Stromal cell of bone marrow (primary cell): ENCODE measurements around the gene VMAC.
A peak's percentile ranks its signal among the peaks of the same experiment; 100 is the strongest.

ENCODE experiments used
- DNase-seq: peaks from one replicate; pipeline ENCODE4 v3.0.0-alpha.2; 2012; ENCODE audit warnings: low read depth

Gene VMAC

GRCh38 chr19:5931251-5931650, 26.6 kb downstream of the VMAC start:
- DNase-seq: no peak

- DNase-seq: no peak
Observed at GRCh38 chr19:5932146-5932545, 27.5 kb downstream of the VMAC start.

GRCh38 chr19:5932609-5933262, 28.1 kb downstream of the VMAC start:
- no peak for DNase-seq

GRCh38 chr19:5933391-5934068, 28.9 kb downstream of the VMAC start:
- DNase-seq: no peak

- no peak for DNase-seq
Observed at GRCh38 chr19:5934069-5934401, 29.4 kb downstream of the VMAC start.

GRCh38 chr19:5934774-5935472, 30.3 kb downstream of the VMAC start:
- peak; percentile 66 for DNase-seq

- DNase-seq: no peak
Observed at GRCh38 chr19:5935473-5936291, 31.0 kb downstream of the VMAC start.

- DNase-seq: no peak
Observed at GRCh38 chr19:5936292-5936592, 31.6 kb downstream of the VMAC start.

GRCh38 chr19:5937550-5937949, 32.9 kb downstream of the VMAC start:
- no peak for DNase-seq

GRCh38 chr19:5940260-5941208, 35.9 kb downstream of the VMAC start:
- DNase-seq: no peak

GRCh38 chr19:5941673-5942072, 37.0 kb downstream of the VMAC start:
- no peak for DNase-seq

- DNase-seq: no peak
Observed at GRCh38 chr19:5943045-5943444, 38.4 kb downstream of the VMAC start.

GRCh38 chr19:5943623-5944022, 39.0 kb downstream of the VMAC start:
- no peak for DNase-seq

- DNase-seq: peak; percentile 65
Observed at GRCh38 chr19:5947435-5947834, 42.8 kb downstream of the VMAC start.

- DNase-seq: no peak
Observed at GRCh38 chr19:5948752-5949564, 44.3 kb downstream of the VMAC start.

- no peak for DNase-seq
Observed at GRCh38 chr19:5949792-5950305, 45.2 kb downstream of the VMAC start.

GRCh38 chr19:5950741-5951140, 46.1 kb downstream of the VMAC start:
- DNase-seq: no peak

GRCh38 chr19:5951338-5951861, 46.7 kb downstream of the VMAC start:
- no peak for DNase-seq

- no peak for DNase-seq
Observed at GRCh38 chr19:5952193-5953029, 47.7 kb downstream of the VMAC start.
